ENCODE measurements around the gene TMOD2.
A peak's percentile ranks its signal among the peaks of the same experiment; 100 is the strongest.

DNA sequence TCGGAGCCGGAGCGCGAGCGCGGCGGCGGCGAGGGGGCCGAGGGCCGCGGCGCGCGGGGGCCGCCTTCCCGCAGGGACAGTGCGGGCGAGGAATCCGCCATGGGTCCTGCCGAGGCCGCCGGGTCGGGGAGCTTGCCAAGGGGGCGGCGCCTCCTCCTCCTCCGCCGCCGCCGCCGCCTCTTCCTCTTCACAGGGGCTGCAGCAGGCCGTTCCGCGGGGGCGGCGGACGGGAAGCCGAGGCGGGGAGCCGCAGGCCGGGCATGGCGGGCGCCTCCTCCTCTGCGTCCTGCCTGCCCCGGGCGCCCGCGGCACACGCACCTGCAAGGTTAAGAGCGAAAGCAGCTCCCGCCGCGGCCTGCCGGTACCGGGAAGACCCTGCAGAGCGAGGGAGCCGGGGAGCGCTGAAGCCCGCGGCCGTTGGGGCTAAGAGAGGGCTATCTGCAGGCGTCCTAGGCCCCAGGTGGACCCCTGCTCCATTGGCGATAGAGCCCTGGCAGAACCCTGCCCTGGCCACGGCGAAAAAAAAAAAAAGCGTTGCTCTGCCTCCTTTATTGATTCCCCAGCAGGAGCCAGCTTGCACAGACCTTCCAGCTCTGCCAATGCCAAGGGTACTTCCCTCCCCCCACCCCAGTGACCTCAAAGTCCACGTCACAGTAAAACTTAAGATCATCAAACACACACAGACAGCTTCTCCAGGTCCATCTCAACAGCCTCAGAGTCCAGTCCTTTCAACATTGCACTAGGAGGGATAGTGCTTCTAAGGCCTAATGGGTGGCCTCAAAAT is 13.7 kb upstream of the TMOD2 start, which contains the start of gene LYSMD2:
- TF ChIP-seq POLR2AphosphoS5 (IDR thresholded peaks at IDR 0.05) (peak; percentile 8), POLR2A (IDR thresholded peaks at IDR 0.05) (peak; percentile 36)
- TF ChIP-seq, protein P1, sequence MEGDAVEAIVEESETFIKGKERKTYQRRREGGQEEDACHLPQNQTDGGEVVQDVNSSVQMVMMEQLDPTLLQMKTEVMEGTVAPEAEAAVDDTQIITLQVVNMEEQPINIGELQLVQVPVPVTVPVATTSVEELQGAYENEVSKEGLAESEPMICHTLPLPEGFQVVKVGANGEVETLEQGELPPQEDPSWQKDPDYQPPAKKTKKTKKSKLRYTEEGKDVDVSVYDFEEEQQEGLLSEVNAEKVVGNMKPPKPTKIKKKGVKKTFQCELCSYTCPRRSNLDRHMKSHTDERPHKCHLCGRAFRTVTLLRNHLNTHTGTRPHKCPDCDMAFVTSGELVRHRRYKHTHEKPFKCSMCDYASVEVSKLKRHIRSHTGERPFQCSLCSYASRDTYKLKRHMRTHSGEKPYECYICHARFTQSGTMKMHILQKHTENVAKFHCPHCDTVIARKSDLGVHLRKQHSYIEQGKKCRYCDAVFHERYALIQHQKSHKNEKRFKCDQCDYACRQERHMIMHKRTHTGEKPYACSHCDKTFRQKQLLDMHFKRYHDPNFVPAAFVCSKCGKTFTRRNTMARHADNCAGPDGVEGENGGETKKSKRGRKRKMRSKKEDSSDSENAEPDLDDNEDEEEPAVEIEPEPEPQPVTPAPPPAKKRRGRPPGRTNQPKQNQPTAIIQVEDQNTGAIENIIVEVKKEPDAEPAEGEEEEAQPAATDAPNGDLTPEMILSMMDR (IDR thresholded peaks at IDR 0.05), result no peak
